Neutrophil (primary cell): ENCODE data around the gene KCNH1.

ENCODE experiments used
- H3K27ac ChIP-seq: fragments of 200-600 bp; sonication (generic); 2 replicates; pipeline ENCODE4 v1.5.1; 2016; ENCODE audit warnings: mild to moderate bottlenecking, moderate library complexity
- H3K27me3 ChIP-seq: fragments of 200-600 bp; sonication (generic); 2 replicates; pipeline ENCODE4 v1.6.0; 2016; ENCODE audit warnings: mild to moderate bottlenecking
- H3K36me3 ChIP-seq: fragments of 200-600 bp; sonication (generic); 2 replicates; pipeline ENCODE4 v1.5.1; 2017
- H3K4me1 ChIP-seq, 2 experiments: fragments of 200-600 bp in 1 of 2; sonication (generic) in 1 of 2; 1 replicate in 1 of 2; 2 replicates in 1 of 2; pipeline versions ENCODE4 v1.5.1 to v1.6.1; 2013 to 2016; ENCODE audit warnings: low read depth in 1 of 2, low read length in 1 of 2, mild to moderate bottlenecking in 1 of 2, moderate library complexity in 1 of 2; ENCODE audit not compliant: control insufficient read depth in 1 of 2, insufficient read depth in 1 of 2
- H3K4me3 ChIP-seq, 2 experiments: fragments of 200-600 bp in 1 of 2; sonication (generic) in 1 of 2; 1 replicate in 1 of 2; 2 replicates in 1 of 2; pipeline ENCODE4 v1.5.1; 2013 to 2016; ENCODE audit warnings: low read depth in 1 of 2, low read length in 1 of 2, mild to moderate bottlenecking in 1 of 2, moderate library complexity in 1 of 2
- H3K9me3 ChIP-seq: fragments of 200-600 bp; sonication (generic); 2 replicates; pipeline ENCODE4 v1.5.1; 2016
- CTCF ChIP-seq: fragments of 200-600 bp; sonication (generic); IDR thresholded peaks from 2 replicates; pipeline ENCODE4 v1.5.1; 2016; ENCODE audit warnings: antibody characterized with exemption

KCNH1 gene

DNA sequence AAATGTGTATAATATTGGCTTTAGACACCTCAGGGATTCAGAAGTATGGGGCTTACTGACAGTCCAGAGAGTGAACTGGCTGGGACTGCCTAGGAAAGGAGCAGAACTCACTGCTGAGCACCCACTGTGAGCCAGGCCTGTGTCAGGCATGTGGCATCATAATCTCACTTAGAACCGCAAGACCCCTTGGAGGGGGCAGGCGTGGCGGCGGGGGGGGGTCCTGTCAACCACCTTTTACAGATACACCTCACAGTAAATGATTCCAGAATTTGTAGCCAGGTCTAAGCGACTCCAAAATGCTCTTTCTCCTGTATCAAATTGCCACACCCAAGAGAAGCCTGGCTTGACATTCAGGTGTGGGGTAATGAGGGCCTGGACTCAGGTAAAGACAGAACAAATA lies 235.5 kb downstream of the KCNH1 start:
- H3K4me1 ChIP-seq = no peaks in the 10 kb centered on the region
- no peak overlapping the region for H3K27ac ChIP-seq
- no peaks in the 10 kb centered on the region for H3K36me3 ChIP-seq
- H3K27me3 ChIP-seq = no peaks in the 10 kb centered on the region
- no peak overlapping the region for H3K4me3 ChIP-seq
- H3K9me3 ChIP-seq = no peaks in the 10 kb centered on the region
- TF ChIP-seq CTCF = no peak

- H3K9me3 ChIP-seq = no peaks in the 10 kb centered on the region
- no peaks in the 10 kb centered on the region for H3K27me3 ChIP-seq
- no peak overlapping the region for H3K4me3 ChIP-seq
- H3K36me3 ChIP-seq = no peaks in the 10 kb centered on the region
- TF ChIP-seq CTCF = no peak
- no peaks in the 10 kb centered on the region for H3K4me1 ChIP-seq
- no peak overlapping the region for H3K27ac ChIP-seq
Measured at GRCh38 chr1:210883821-210884220, 250.1 kb downstream of the KCNH1 start.

GRCh38 chr1:210882414-210883221 lies 251.3 kb downstream of the KCNH1 start:
- TF ChIP-seq CTCF = no peak
- Histone ChIP-seq H3K36me3 (no peaks in the 10 kb centered on the region), H3K27ac (no peak overlapping the region), H3K9me3 (no peaks in the 10 kb centered on the region), H3K27me3 (no peaks in the 10 kb centered on the region), H3K4me1 (no peaks in the 10 kb centered on the region), H3K4me3 (no peak overlapping the region)

GRCh38 chr1:210878564-210878963 lies 255.4 kb downstream of the KCNH1 start:
- Histone ChIP-seq H3K27me3 (no peaks in the 10 kb centered on the region), H3K27ac (no peak overlapping the region), H3K9me3 (no peaks in the 10 kb centered on the region), H3K4me3 (no peak overlapping the region), H3K4me1 (no peaks in the 10 kb centered on the region), H3K36me3 (no peaks in the 10 kb centered on the region)
- no peak for TF ChIP-seq CTCF

GRCh38 chr1:210876275-210876674 lies 257.7 kb downstream of the KCNH1 start:
- no peaks in the 10 kb centered on the region for H3K9me3 ChIP-seq
- H3K27ac ChIP-seq = no peak overlapping the region
- no peak for TF ChIP-seq CTCF
- H3K4me1 ChIP-seq = no peaks in the 10 kb centered on the region
- no peaks in the 10 kb centered on the region for H3K27me3 ChIP-seq
- H3K36me3 ChIP-seq = no peaks in the 10 kb centered on the region
- no peak overlapping the region for H3K4me3 ChIP-seq
